ENCODE measurements around the gene PDZRN4. TPM values are rescaled to one million over a fixed set of nuclear protein-coding genes. Genes with fewer than 3 reads are reported as not detected.

The PDZRN4 gene
- total and polyA plus RNA-seq, 10 donors: 0.07 to 0.77 (median 0.29) TPM; not detected in 2

GRCh38 chr12:41576925-41577324 is 388.8 kb downstream of the PDZRN4 start:
- no peaks in the 10 kb centered on the region for H3K4me1 ChIP-seq
- H3K36me3 ChIP-seq: no peaks in the 10 kb centered on the region
- no peak for DNase-seq
- H3K27me3 ChIP-seq (replicated peaks in 1 of 7): no peaks in the 10 kb centered on the region
- intact Hi-C loops (cut with DNase I; ENCODE audit: low total_unique reads): no loop called here
- H3K4me3 ChIP-seq: no peak overlapping the region
- TF ChIP-seq CTCF (IDR thresholded peaks at IDR 0.05 in 8 of 11, conservative IDR thresholded peaks at IDR 0.05 in 3 of 11) (no peak), POLR2AphosphoS5 (IDR thresholded peaks at IDR 0.05) (no peak), POLR2A (IDR thresholded peaks at IDR 0.05) (no peak)
- no peak overlapping the region for H3K27ac ChIP-seq
- no peaks in the 10 kb centered on the region for H3K9me3 ChIP-seq
- 59 to 77% (median 67%) methylated on average over 1 of the region's 1 CpG for WGBS, 5 donors

- H3K9me3 ChIP-seq: no peaks in the 10 kb centered on the region
- no peaks in the 10 kb centered on the region for H3K4me1 ChIP-seq
These were observed 389.9 kb downstream of the PDZRN4 start for GRCh38 chr12:41577995-41578394.

DNA sequence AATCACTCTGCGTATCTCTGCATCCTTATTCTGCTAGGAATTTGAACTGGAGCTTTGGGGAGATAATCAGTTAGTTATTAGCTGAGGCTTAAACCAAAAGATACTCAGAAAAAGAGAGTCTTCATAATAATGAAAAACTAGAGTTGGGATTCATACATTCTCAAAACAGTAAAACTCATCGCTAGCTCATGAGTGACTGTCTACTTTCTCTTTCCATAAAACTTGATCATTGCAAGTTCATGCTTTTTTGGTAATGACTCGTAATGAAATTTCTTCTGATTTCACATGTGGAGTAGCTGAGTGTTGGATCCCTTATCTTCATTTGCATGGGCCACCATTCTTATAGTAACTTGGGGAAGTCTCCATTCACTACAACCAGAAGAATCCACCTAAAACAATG is 397.7 kb downstream of the PDZRN4 start:
- no peaks in the 10 kb centered on the region for H3K4me1 ChIP-seq
- H3K27ac ChIP-seq: no peak overlapping the region
- H3K4me3 ChIP-seq: no peak overlapping the region
- no peak for DNase-seq
- 84 to 92% (median 87%) methylated on average over 3 of the region's 3 CpGs for WGBS, 5 donors
- TF ChIP-seq POLR2AphosphoS5 (IDR thresholded peaks at IDR 0.05): no peak
- no peak for TF ChIP-seq POLR2A (IDR thresholded peaks at IDR 0.05)
- no peak for TF ChIP-seq CTCF (IDR thresholded peaks at IDR 0.05 in 8 of 11, conservative IDR thresholded peaks at IDR 0.05 in 3 of 11)
- no peaks in the 10 kb centered on the region for H3K9me3 ChIP-seq
- no peaks in the 10 kb centered on the region for H3K36me3 ChIP-seq
- H3K27me3 ChIP-seq (replicated peaks in 1 of 7): no peaks in the 10 kb centered on the region
- intact Hi-C loops (cut with DNase I; ENCODE audit: low total_unique reads): no loop called here

More at GRCh38 chr12:41577995-41578394, 389.9 kb downstream of the PDZRN4 start:
- TF ChIP-seq CTCF (IDR thresholded peaks at IDR 0.05 in 8 of 11, conservative IDR thresholded peaks at IDR 0.05 in 3 of 11) (no peak), POLR2A (IDR thresholded peaks at IDR 0.05) (no peak), POLR2AphosphoS5 (IDR thresholded peaks at IDR 0.05) (no peak)
- H3K27me3 ChIP-seq (replicated peaks in 1 of 7): no peaks in the 10 kb centered on the region
- no peak overlapping the region for H3K4me3 ChIP-seq
- intact Hi-C loops (cut with DNase I; ENCODE audit: low total_unique reads): no loop called here
- H3K36me3 ChIP-seq: no peaks in the 10 kb centered on the region
- no peak overlapping the region for H3K27ac ChIP-seq
- no peak for DNase-seq

DNA sequence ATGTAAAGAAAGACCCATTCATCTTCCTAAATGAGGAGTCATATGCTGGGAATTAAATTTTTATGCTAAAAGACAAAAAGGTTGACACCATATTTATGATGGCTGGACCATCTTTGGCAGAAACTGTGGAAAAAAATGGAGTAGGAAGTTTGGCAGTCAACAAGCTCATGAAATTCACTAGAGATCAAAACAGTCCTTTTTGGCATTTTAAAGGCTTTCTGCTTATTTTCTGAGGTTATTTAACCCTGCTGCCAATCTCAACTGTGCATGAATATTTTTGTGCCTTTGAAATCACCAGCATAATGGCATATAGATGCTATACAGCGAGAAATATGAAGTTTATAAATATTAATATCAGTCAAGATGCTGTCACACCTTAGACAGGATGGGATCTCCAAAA is 399.5 kb downstream of the PDZRN4 start:
- H3K27me3 ChIP-seq (replicated peaks in 1 of 7): no peaks in the 10 kb centered on the region
- H3K36me3 ChIP-seq: no peaks in the 10 kb centered on the region
- TF ChIP-seq POLR2A (IDR thresholded peaks at IDR 0.05) (no peak), POLR2AphosphoS5 (IDR thresholded peaks at IDR 0.05) (no peak), CTCF (IDR thresholded peaks at IDR 0.05 in 8 of 11, conservative IDR thresholded peaks at IDR 0.05 in 3 of 11) (no peak)
- no peak overlapping the region for H3K27ac ChIP-seq
- intact Hi-C loops (cut with DNase I; ENCODE audit: low total_unique reads): no loop called here
- no peak overlapping the region for H3K4me3 ChIP-seq
- no peak for DNase-seq
- H3K9me3 ChIP-seq: no peaks in the 10 kb centered on the region
- WGBS, 5 donors: 85 to 95% (median 89%) methylated on average over 1 of the region's 1 CpG
- no peaks in the 10 kb centered on the region for H3K4me1 ChIP-seq

All from spleen (tissue), 11 donors.